Measurements from ENCODE around the gene ZNRF2.

- TF ChIP-seq E2F1 (CRISPR knock-in tag; IDR thresholded peaks at IDR 0.05) (no peak), ETS1 (CRISPR knock-in tag; IDR thresholded peaks at IDR 0.05) (no peak), RAD21 (CRISPR knock-in tag; IDR thresholded peaks at IDR 0.05) (no peak), CTCF (CRISPR knock-in tag; IDR thresholded peaks at IDR 0.05) (no peak), SRSF9 (IDR thresholded peaks at IDR 0.05; ENCODE audit: borderline replicate concordance, insufficient read depth, low read depth, low read length, poor library complexity, severe bottlenecking) (no peak), RFX5 (IDR thresholded peaks at IDR 0.05; ENCODE audit: low read depth, low read length) (no peak), KDM1A (CRISPR knock-in tag; IDR thresholded peaks at IDR 0.05) (no peak), ZNF230 (CRISPR knock-in tag; IDR thresholded peaks at IDR 0.05) (no peak), FOXJ3 (CRISPR knock-in tag; IDR thresholded peaks at IDR 0.05; ENCODE audit: borderline replicate concordance) (no peak), RELA (CRISPR knock-in tag; IDR thresholded peaks at IDR 0.05) (no peak), HMGXB4 (CRISPR knock-in tag; IDR thresholded peaks at IDR 0.05; ENCODE audit: borderline replicate concordance in 1 of 2, low read depth in 1 of 2) (no peak)
Observed at GRCh38 chr7:30313348-30313747, 29.0 kb downstream of the ZNRF2 start.

All from HepG2 (cell line).